ENCODE results near the gene MYO9A.

Gene MYO9A

DNA sequence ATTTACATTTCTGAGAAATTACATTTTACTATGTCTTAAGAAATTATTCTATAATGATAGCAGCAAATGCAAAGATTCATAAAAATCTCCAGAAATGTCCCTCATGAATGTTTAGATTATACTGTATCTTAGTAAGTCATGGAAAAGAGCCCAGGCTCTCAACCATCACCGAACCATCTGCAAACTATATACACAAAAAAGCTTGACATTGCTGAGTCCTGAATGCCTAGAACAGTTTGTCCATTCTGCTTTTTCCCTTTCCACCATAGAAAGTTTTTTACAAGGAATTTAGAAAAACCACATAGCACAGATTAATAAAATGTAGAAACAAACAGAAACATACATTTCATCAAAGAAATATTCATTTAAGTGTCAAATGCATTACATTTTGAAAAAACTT lies 83.6 kb downstream of the MYO9A start:
- Histone ChIP-seq H3K36me3 (ENCODE audit: insufficient read depth, low read length) (no peaks in the 10 kb centered on the region), H3K9ac (ENCODE audit: low read depth, low read length) (no peak overlapping the region), H3K27ac (ENCODE audit: low read length) (no peak overlapping the region), H3K4me2 (ENCODE audit: insufficient read depth, low read length) (no peak overlapping the region), H3K4me1 (ENCODE audit: insufficient read depth, low read length) (no peaks in the 10 kb centered on the region), H3K4me3 (ENCODE audit: low read depth in 1 of 2, low read length in 2 of 2) (no peak overlapping the region), H3K79me2 (ENCODE audit: insufficient read depth, low read length) (no peaks in the 10 kb centered on the region), H4K20me1 (ENCODE audit: insufficient read depth, low read length) (no peaks in the 10 kb centered on the region), H3K27me3 (ENCODE audit: insufficient read depth, low read length, poor library complexity) (no peaks in the 10 kb centered on the region), H3K9me3 (ENCODE audit: insufficient read depth, low read length, severe bottlenecking) (no peaks in the 10 kb centered on the region), H2AFZ (ENCODE audit: low read depth, low read length) (no peak overlapping the region)
- DNase-seq (no peak), ATAC-seq (ENCODE audit: insufficient read depth, low read depth) (no peak)
- TF ChIP-seq, protein P1, sequence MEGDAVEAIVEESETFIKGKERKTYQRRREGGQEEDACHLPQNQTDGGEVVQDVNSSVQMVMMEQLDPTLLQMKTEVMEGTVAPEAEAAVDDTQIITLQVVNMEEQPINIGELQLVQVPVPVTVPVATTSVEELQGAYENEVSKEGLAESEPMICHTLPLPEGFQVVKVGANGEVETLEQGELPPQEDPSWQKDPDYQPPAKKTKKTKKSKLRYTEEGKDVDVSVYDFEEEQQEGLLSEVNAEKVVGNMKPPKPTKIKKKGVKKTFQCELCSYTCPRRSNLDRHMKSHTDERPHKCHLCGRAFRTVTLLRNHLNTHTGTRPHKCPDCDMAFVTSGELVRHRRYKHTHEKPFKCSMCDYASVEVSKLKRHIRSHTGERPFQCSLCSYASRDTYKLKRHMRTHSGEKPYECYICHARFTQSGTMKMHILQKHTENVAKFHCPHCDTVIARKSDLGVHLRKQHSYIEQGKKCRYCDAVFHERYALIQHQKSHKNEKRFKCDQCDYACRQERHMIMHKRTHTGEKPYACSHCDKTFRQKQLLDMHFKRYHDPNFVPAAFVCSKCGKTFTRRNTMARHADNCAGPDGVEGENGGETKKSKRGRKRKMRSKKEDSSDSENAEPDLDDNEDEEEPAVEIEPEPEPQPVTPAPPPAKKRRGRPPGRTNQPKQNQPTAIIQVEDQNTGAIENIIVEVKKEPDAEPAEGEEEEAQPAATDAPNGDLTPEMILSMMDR (IDR thresholded peaks at IDR 0.05; ENCODE audit: borderline replicate concordance, extremely low read depth, low read length, poor library complexity, severe bottlenecking): no peak
- TF ChIP-seq EZH2 (IDR thresholded peaks at IDR 0.05; ENCODE audit: borderline replicate concordance, low read depth, low read length, severe bottlenecking): no peak

DNA sequence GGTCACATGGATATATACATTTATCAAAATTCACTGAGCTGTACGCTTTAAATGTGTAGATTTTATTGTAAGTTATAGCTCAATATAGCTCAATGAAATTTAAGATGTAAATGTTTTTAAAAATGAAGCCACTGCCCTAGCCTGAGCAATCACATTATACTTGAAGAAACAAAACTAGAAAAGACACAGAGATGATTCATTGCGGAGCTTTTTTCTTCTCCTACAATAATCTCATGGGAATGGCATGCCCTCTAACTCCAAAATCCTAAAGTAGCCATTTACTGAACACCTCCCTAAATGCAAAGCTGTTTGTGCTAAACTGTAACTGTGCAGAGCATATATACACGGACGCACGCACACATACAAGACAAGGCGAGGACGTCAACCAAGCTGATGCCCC lies 84.2 kb downstream of the MYO9A start:
- Histone ChIP-seq H3K9me3 (ENCODE audit: insufficient read depth, low read length, severe bottlenecking) (no peaks in the 10 kb centered on the region), H3K4me3 (ENCODE audit: low read depth in 1 of 2, low read length in 2 of 2) (no peak overlapping the region), H3K36me3 (ENCODE audit: insufficient read depth, low read length) (no peaks in the 10 kb centered on the region), H3K4me1 (ENCODE audit: insufficient read depth, low read length) (no peaks in the 10 kb centered on the region), H3K27ac (ENCODE audit: low read length) (no peak overlapping the region), H3K79me2 (ENCODE audit: insufficient read depth, low read length) (no peaks in the 10 kb centered on the region), H4K20me1 (ENCODE audit: insufficient read depth, low read length) (no peaks in the 10 kb centered on the region), H3K9ac (ENCODE audit: low read depth, low read length) (no peak overlapping the region), H3K4me2 (ENCODE audit: insufficient read depth, low read length) (no peak overlapping the region), H2AFZ (ENCODE audit: low read depth, low read length) (no peak overlapping the region), H3K27me3 (ENCODE audit: insufficient read depth, low read length, poor library complexity) (no peaks in the 10 kb centered on the region)
- ATAC-seq (ENCODE audit: insufficient read depth, low read depth): no peak
- DNase-seq: no peak
- no peak for TF ChIP-seq EZH2 (IDR thresholded peaks at IDR 0.05; ENCODE audit: borderline replicate concordance, low read depth, low read length, severe bottlenecking)
- TF ChIP-seq, protein P1 (IDR thresholded peaks at IDR 0.05; ENCODE audit: borderline replicate concordance, extremely low read depth, low read length, poor library complexity, severe bottlenecking): no peak

DNA sequence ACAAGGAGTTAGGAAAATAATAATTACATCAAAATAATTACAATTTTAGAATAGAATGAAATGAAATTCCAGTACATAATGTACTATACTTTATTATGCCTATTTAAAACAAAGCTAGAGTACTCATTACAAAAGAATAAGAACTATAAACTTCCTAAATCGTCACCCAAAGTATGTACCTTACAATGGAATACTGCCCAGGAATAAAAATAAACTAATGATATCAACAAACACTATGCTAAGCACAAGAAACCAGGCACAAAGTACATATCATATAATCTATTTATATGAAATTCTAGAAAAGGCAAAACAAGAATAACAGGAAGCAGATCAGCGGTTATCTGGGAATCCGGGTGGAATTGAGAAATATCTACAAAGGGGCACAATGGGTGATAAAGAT lies 84.7 kb downstream of the MYO9A start:
- TF ChIP-seq, protein P1 (IDR thresholded peaks at IDR 0.05; ENCODE audit: borderline replicate concordance, extremely low read depth, low read length, poor library complexity, severe bottlenecking): no peak
- no peak for TF ChIP-seq EZH2 (IDR thresholded peaks at IDR 0.05; ENCODE audit: borderline replicate concordance, low read depth, low read length, severe bottlenecking)
- Histone ChIP-seq H3K9me3 (ENCODE audit: insufficient read depth, low read length, severe bottlenecking) (no peaks in the 10 kb centered on the region), H3K9ac (ENCODE audit: low read depth, low read length) (no peak overlapping the region), H4K20me1 (ENCODE audit: insufficient read depth, low read length) (no peaks in the 10 kb centered on the region), H3K4me3 (ENCODE audit: low read depth in 1 of 2, low read length in 2 of 2) (no peak overlapping the region), H2AFZ (ENCODE audit: low read depth, low read length) (no peak overlapping the region), H3K79me2 (ENCODE audit: insufficient read depth, low read length) (no peaks in the 10 kb centered on the region), H3K27ac (ENCODE audit: low read length) (no peak overlapping the region), H3K36me3 (ENCODE audit: insufficient read depth, low read length) (no peaks in the 10 kb centered on the region), H3K4me2 (ENCODE audit: insufficient read depth, low read length) (no peak overlapping the region), H3K27me3 (ENCODE audit: insufficient read depth, low read length, poor library complexity) (no peaks in the 10 kb centered on the region), H3K4me1 (ENCODE audit: insufficient read depth, low read length) (no peaks in the 10 kb centered on the region)
- ATAC-seq (ENCODE audit: insufficient read depth, low read depth) (no peak), DNase-seq (no peak)

DNA sequence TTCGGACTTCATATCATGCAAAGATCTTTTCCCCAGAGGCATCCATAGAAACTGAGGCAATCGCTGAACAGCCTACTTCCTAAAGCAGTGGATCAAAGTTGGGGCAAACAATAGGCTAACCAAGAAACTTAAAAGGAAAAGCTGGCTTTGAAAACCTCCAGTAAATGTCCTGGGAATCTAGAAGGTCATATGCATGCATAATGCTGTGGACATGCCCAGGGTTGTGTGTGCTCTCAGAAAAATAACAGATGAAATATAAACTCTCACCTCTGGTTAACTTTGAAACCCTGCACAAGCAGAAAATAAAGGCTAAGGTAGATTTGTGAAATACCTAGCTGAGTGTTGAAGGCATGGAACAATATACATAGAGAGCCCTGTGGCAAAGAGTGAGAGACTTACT lies 96.3 kb downstream of the MYO9A start:
- TF ChIP-seq, protein P1 (IDR thresholded peaks at IDR 0.05; ENCODE audit: borderline replicate concordance, extremely low read depth, low read length, poor library complexity, severe bottlenecking): no peak
- TF ChIP-seq EZH2 (IDR thresholded peaks at IDR 0.05; ENCODE audit: borderline replicate concordance, low read depth, low read length, severe bottlenecking): no peak
- DNase-seq (no peak), ATAC-seq (ENCODE audit: insufficient read depth, low read depth) (no peak)
- Histone ChIP-seq H2AFZ (ENCODE audit: low read depth, low read length) (no peak overlapping the region), H3K27me3 (ENCODE audit: insufficient read depth, low read length, poor library complexity) (no peaks in the 10 kb centered on the region), H4K20me1 (ENCODE audit: insufficient read depth, low read length) (no peaks in the 10 kb centered on the region), H3K9ac (ENCODE audit: low read depth, low read length) (no peak overlapping the region), H3K9me3 (ENCODE audit: insufficient read depth, low read length, severe bottlenecking) (no peaks in the 10 kb centered on the region), H3K4me1 (ENCODE audit: insufficient read depth, low read length) (no peaks in the 10 kb centered on the region), H3K36me3 (ENCODE audit: insufficient read depth, low read length) (no peaks in the 10 kb centered on the region), H3K79me2 (ENCODE audit: insufficient read depth, low read length) (no peaks in the 10 kb centered on the region), H3K4me3 (ENCODE audit: low read depth in 1 of 2, low read length in 2 of 2) (no peak overlapping the region), H3K4me2 (ENCODE audit: insufficient read depth, low read length) (no peak overlapping the region), H3K27ac (ENCODE audit: low read length) (no peak overlapping the region)
